CD4-positive, alpha-beta T cell treated with Interleukin-17A for 1 hour (primary cell): Measurements from ENCODE around the gene DHRS1.

Source experiments
- DNase-seq: peaks from one replicate; pipeline ENCODE4 v3.0.0-alpha.2; 2020

Gene DHRS1

DNA sequence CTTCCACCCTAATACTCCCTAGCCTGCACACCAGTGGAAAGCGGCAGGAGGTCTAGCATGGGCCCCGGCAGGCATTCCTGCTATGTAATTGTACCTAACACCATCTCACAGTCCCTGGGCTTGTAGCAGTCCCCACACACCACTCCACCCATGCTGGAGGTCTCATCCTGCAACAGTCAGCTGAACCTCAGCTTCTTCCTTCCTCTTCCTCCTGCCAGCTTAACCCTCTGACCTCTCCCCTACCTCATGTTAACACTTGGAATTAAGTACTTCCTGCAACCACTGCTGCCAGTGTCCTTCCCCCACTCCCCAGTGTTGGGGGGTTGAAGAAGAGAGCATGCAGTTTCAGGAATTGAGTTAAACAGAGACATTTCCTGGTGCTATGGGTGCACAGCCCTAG, 27.7 kb upstream of the DHRS1 start:
- no peak for DNase-seq

DNA sequence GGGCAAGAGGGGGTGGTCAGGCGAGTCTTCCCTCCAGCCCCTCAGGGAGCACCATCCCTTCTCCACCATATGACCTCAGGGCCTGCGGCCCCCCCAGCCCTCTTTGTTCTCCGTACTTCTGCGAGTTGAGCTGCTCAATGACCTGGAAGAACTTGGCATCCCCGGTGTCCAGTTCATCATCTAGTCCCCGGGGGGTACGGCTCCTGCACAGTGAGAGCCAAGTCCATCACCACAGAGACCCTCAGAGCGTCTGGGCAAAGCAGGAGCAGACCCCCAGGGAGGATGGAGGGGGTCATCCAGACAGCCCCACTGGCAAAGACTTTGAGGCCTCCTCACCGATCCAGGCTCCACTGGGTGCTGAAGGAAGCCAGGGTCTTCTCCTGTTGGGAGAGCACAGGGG, 26.4 kb upstream of the DHRS1 start:
- DNase-seq: no peak

DNA sequence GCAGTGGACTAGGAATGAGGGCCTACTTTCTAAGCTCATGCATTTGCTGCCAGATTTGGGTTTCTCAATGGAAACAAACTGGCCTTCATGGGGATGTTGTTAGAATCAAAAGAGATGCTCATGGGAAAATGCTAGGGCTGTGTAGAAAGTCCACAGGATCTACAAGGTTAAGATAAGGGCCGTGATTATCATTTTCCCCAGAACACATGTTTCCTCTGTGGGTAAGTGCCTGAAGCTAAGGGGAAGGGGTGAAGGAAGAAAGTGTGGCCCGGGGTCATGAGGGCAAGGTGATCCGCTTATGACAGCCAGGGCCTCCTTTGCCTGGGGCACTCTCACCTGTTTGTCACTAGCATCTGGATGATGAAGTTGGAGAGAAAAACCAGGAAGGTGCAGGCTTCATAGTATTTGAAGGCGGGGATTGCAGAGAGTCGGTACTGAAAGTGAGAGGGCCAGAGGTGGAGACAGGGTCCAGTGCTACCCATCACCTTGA, 25.5 kb upstream of the DHRS1 start:
- no peak for DNase-seq

DNA sequence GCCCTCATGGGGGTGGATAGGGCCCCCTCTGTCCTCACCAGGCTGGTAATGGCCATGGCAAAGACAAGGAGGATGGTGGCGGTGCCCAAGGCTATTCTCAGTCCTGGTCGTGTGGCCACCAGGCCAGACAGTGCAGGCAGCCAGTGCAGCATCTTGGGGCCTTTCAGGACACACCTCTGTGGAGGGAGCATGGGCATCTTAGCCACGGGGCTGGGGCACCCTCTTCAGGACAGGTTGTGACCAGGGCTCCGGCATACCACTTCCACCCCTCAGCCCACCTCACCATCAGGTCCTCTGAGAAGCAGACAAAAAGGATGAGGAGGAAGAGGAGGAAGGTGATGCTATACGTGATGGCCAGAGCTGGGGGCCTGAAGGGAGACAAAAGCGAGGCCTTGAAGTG, 24.4 kb upstream of the DHRS1 start:
- no peak for DNase-seq

DNA sequence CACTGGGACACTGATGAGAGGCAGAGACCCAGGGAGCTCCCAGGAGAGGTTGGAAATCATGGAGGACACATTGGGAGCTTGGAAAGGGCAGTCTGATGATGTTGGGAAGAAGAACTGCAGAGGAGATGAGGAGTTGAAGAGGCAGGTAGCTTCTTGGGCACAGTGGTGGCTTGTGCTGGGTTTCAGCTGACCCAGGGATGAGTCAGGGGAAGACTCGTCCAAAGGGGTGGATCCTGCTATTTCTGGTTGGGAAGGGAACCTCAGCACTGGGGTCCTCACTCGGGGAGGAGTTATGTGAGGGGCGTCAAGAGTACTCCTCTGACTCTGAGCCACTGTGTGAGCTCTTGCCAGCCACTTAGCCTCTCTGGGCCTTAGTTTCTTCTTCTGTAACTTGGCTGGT, 23.8 kb upstream of the DHRS1 start:
- no peak for DNase-seq

DNA sequence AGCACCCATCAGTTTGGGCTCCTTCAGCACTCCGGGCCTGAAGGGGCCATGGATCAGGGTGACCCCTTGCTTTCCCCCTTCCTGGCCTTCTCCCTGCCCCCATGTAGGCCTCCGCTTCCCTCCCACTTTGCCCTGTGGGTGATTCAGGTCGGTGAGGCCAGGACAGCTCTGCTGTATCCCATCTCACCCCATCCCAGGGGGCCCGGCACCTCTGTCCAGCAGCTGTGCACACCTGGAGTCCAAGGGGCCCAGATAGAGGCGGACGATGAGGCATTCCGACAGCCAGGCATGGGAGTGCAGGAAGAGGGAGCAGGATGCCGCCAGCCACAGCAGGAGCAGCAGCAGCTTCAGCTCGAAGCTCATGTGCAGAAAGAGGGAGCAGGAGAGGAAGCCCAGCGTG, 23.1 kb upstream of the DHRS1 start:
- no peak for DNase-seq

DNA sequence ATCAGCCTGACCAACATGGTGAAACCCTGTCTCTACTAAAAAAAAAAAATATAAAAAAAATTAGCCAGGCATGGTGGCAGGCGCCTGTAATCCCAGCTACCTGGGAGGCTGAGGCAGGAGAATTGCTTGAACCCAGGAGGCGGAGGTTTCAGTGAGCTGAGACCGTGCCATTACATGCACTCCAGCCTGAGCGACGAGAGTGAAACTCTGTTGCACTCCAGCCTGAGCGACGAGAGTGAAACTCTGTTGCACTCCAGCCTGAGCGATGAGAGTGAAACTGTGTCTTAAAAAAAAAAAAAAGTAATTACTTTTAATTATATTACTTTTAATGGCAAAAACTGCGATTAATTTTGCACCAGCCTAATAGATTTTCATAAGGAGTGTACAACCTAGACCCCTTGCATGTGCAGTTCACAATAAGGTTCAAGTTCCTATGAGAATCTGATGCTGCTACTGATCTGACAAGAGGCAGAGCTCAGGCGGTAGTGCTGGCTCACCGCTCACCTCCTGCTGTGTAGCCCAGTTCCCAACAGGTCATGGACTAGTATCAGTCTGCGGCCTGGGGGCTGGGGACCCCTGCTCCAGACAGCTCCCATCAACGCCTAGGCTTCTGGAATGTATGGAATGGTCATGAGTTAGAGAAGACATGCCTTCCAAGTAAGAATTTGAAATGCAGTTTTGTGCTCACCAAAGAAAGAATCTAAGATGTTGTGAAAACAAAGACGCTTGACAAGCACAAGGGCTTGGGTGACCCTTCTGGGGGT, 21.8 kb upstream of the DHRS1 start:
- no peak for DNase-seq

DNA sequence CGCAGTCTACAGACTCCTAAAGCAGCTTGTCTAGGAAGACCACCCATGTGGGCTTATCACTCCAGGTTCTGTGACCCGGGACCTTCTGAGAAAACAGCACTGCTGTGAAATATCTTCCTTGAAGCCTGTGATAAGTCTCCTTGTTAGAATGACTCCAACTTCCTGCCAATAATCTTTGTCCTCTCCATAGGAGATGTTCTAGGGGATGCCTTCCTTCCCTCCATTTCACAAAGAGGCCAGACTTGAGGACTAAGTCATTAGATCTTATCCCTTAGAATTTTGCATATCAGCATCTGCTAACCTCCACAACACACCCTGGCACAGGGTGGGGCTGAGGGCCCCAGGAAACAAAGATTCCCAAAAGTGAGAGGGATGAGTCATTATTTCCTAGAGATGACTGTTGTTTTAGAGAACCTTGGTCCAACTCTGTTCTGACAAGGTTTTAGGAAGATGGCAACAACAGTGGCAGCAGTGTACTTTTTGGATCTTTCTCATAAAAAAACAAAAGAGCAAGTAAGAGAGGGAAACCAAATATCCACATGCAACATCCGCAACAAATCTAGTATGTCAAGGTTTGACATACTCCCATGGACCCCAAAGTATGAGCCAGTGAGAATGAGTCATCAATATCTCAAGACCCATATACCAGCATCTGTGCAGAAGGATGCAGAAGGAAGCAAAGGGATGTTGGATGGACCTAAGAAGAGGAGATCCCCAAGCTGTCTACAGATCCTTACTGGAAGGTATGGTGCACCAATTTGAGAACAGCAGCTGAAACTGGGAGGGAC, 17.8 kb upstream of the DHRS1 start:
- DNase-seq: no peak

DNA sequence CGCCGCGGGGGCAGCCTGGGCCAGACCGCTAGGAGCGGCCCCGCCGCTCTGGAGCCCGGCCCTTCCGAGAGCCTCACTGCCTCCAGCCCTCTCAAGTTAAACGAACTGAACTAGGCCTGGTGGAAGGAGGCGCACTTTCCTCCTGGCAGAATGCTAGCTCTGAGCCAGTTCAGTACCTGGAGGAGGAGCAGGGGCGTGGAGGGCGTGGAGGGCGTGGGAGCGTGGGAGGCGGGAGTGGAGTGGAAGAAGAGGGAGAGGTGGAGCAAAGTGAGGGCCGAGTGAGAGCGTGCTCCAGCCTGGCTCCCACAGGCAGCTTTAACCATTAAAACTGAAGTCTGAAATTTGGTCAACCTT, 17.0 kb upstream of the DHRS1 start:
- no peak for DNase-seq

DNA sequence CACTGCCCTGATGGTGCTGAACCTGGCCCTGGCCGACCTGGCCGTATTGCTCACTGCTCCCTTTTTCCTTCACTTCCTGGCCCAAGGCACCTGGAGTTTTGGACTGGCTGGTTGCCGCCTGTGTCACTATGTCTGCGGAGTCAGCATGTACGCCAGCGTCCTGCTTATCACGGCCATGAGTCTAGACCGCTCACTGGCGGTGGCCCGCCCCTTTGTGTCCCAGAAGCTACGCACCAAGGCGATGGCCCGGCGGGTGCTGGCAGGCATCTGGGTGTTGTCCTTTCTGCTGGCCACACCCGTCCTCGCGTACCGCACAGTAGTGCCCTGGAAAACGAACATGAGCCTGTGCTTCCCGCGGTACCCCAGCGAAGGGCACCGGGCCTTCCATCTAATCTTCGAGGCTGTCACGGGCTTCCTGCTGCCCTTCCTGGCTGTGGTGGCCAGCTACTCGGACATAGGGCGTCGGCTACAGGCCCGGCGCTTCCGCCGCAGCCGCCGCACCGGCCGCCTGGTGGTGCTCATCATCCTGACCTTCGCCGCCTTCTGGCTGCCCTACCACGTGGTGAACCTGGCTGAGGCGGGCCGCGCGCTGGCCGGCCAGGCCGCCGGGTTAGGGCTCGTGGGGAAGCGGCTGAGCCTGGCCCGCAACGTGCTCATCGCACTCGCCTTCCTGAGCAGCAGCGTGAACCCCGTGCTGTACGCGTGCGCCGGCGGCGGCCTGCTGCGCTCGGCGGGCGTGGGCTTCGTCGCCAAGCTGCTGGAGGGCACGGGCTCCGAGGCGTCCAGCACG, 16.4 kb upstream of the DHRS1 start:
- DNase-seq: no peak

DNA sequence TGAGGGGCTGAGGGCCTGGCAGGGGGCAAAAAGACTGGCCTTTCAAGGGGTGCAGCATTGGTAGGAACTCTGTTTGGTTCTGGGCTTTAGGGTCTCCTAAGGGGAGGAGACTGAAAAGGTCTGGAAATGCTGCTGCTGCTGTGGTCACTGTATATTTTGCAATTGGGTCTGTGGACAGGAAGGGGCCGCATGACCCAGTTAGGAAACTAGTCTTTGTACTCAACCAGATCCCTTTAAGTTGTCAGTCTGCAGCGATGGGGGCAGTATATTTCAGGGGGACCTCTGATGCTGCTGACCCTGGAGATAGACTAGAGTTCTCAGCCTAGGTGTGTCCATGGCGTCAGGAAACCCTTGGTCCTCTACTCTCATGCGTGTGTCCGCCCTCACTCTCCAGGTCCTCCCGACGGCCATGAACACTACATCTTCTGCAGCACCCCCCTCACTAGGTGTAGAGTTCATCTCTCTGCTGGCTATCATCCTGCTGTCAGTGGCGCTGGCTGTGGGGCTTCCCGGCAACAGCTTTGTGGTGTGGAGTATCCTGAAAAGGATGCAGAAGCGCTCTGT, 15.7 kb upstream of the DHRS1 start:
- DNase-seq: no peak

DNA sequence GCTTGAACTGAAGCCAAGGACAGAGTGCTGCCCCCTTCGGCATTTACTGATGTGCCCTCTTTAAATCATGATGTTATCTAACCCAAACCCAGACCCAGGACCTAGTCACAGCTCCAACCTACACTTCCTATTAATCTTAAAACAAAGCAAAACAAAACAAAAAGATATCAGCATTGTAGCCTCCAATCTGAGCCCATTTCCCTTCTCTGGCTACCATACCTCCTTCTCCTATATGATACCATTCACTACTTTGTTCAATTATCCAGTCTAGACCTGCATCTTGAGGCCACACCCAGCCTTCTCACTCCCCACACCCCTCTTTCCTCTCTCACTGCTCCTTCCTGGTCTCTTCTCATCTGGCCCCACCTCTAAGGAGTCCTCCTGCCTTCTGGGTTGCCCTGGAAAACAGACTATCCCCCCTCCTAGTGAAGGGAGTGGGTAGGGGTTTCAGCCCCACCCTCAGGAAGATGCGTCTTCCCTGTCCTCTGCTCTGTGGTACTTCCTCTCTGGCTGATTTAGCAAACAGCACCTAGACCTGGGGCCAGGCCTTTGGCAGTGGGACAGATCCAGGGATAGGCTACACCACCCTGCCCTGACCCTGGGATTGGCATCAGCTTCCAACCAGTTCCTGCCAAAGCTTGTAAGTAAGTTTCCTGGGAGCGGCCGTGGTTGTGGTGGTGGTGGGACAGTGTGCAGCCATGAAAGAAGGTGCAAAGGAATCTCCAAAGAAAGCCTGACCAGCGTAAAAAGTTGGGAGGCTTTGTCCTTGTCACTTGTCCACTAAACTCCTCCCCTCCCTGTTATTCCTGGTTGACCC, 15.0 kb upstream of the DHRS1 start:
- DNase-seq: no peak

DNA sequence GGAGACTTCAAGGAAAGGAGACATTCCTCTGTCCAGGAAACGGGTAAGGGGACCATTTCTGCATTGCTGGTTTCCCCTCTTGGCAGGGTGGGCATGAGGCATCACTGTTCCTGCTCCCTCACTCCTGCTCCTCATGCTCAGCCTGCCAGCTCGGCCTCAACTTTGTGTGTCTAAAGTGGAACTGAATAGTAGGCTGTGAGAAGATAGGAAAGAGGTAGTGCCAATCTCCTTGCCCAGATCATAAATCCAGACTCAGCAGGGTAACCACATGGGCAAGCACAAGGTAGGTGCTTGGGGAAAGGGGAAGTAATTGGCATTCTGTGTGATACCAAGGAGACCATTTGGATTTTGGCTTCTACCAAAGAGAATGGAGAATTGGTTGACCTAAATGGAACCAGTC, 14.3 kb upstream of the DHRS1 start:
- no peak for DNase-seq

DNA sequence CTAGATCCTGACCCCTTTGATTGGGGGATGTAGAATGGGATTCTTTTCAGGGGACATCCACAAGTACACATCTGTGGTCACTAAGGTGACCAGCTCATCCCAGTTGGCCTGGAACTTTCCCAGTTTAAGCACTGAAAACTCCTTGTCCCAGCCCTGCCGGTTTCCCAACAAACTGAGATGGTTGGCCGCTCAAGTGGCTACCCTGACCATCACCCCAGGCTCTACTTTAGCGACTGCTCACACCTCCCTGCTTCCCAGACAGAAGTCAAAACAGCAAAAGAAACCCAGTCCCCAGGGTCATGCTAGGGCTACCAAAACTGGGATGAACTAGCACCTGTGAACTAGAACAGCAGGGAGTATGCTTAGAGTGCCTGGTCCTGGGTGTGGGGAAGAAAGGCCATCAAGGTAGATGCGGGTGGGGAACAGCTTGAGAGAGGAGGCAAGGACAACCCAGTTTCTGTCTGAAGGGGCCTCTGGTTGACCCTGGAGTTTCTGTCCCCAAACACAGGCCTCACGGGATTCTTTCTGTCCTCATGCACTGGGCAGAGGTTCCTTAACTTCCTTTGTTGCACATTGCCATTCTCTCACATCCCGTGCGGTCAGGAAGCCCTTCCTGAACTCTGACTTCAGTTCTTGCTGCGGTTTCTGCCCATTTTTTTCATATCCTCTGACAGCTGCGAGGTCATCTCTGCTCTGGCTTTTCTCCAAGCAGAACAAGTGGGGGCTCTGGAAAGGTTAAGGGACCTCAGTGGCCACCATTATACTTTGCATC, 13.3 kb upstream of the DHRS1 start:
- peak; percentile 69 for DNase-seq

DNA sequence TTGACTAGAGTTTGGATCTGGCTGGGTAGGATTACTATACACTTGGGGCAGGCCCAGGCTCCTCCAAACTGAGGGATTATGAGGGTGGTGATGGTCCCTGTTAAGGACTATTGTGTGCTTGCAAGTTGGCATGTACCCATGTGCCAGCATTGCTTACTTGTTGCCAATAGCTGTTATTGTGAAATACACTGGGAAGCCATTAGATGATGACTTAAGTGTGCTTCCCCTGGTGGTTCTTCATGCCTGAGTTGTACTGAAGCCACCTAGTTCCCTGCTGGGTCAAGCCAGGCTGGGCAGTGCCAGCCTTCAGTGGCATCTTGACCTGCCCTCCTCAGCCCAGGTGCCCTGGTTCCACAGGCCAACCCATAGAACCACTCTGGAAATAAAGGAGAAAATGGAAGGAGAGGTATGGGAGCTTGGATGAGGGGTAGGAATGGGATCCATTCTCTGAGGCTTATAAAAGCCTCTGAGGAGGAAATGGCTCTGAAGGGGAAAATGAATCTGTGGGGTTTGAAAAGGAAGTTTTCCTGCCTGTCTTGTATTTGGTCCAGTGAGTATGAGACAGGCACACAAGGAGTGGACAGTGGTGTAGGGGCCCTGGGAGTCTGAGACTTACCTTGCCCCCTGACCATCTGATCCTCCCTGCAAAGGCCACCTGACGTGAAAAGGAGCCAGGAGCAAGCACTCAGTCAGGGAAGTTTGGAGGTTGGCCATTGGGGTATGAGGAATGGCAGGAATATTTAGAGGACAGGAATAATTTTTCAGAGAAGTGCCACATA, 12.4 kb upstream of the DHRS1 start:
- DNase-seq: no peak

DNA sequence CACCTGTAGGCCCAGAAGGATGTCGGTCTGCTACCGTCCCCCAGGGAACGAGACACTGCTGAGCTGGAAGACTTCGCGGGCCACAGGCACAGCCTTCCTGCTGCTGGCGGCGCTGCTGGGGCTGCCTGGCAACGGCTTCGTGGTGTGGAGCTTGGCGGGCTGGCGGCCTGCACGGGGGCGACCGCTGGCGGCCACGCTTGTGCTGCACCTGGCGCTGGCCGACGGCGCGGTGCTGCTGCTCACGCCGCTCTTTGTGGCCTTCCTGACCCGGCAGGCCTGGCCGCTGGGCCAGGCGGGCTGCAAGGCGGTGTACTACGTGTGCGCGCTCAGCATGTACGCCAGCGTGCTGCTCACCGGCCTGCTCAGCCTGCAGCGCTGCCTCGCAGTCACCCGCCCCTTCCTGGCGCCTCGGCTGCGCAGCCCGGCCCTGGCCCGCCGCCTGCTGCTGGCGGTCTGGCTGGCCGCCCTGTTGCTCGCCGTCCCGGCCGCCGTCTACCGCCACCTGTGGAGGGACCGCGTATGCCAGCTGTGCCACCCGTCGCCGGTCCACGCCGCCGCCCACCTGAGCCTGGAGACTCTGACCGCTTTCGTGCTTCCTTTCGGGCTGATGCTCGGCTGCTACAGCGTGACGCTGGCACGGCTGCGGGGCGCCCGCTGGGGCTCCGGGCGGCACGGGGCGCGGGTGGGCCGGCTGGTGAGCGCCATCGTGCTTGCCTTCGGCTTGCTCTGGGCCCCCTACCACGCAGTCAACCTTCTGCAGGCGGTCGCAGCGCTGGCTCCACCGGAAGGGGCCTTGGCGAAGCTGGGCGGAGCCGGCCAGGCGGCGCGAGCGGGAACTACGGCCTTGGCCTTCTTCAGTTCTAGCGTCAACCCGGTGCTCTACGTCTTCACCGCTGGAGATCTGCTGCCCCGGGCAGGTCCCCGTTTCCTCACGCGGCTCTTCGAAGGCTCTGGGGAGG, 11.3 kb upstream of the DHRS1 start, which contains the start of gene LTB4R:
Gene LTB4R (plus strand): TSS at position 857 of the 959 bp plus-strand sequence. CDS start 4,150 bp downstream, outside the sequence.
- DNase-seq: peak; percentile 79

DNA sequence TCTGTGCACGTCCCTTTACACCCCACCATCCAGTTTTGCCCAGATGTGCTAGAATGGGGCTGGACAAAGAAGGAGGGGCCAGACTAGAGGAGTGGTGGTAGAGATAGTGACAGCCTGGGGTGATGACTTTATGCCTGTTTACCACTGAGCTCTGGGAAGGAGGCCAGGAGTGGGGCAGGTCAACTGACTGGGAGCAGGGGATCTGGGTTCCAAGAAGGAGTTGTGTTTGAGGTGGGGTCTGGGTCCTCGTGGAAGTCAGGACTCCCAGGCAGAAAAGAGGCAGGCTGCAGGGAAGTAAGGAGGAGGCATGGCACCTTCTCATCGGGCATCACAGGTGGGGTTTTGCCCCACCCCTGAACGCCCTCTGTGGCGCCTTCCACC, 10.7 kb upstream of the DHRS1 start:
- no peak for DNase-seq

DNA sequence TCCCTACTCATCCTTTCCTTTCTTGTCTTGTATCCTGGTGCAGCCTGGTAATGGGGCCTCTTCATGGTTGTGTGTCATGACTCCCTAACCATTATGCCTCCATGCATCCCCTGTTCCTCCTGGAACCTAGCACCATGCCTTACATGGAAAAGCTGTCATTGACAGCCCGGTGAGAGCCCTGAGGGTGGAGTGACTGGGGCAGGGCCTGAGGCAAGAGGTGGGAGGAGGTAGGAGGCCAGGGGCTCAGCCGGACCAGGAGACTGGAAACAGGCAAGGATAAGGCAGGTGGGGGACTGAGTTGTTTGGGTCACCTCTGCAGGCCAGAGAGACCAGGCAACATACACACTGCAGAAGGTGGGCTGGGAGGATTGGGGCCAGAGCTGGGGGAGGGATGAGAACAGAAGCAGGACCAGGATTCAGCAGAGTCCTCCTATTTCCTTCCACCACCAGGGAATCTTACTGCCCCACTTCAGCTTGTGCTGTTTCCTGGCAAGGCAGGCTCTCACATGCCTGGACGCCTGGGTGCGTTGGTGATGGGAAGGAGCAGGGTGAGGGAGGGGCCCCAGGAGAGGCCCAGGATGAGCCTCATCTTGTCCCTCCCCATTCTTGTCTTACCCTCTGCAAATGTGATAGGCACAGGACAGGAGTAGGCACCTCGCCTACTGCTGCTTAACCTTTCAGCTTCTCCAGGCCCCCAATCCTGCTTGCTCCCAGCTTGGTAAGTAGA, 10.1 kb upstream of the DHRS1 start, which contains the start of gene LTB4R2:
Gene LTB4R2 (plus strand): TSS at position 603 of the 727 bp plus-strand sequence. CDS start 525 bp downstream, outside the sequence.
- no peak for DNase-seq
